ENCODE data around the gene PSMD6.

PSMD6 gene

GRCh38 chr3:63975723-63976122 is 47.6 kb downstream of the PSMD6 start:
- ChIA-PET CTCF (interaction anchor here (1.4 to 12.5 kb wide), 5 partner anchors 11 to 48 kb away, joined by 4 to 106 read pairs (median 7); partner anchors contain the start of gene PSMD6), POLR2A (no interaction called here)
- no peak for DNase-seq (ENCODE audit: extremely low spot score)
- no peak for TF ChIP-seq CTCF (IDR thresholded peaks at IDR 0.05; ENCODE audit: control extremely low read depth, extremely low read depth, low read depth, missing control alignments)

DNA sequence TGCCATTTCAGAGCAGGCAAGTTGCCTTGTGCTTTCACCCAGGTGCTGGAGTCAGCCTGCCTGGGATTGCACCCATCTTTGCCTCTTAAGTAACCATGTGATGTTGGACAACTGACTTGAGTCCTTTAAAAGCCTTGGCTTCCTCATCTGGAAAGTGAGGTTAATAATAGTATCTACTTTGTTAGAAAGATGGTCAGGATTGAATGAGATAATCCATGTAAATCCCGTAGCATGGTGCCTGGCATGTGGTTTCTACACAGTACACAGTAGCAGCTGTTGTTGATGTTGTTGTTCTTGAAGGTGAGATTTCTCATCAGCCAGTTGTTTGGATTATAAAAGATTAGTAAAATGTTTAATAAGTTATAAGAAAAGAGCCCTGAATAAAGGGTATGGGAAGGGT is 48.8 kb downstream of the PSMD6 start:
- ChIA-PET POLR2A (no interaction called here), CTCF (interaction anchor here (2.8 to 12.5 kb wide), 3 partner anchors 9 to 19 kb away, joined by 7 to 106 read pairs (median 82); no protein-coding TSS in a partner anchor)
- DNase-seq (ENCODE audit: extremely low spot score): no peak
- no peak for TF ChIP-seq CTCF (IDR thresholded peaks at IDR 0.05; ENCODE audit: control extremely low read depth, extremely low read depth, low read depth, missing control alignments)

- POLR2A ChIA-PET: no interaction called here
- CTCF ChIA-PET: interaction anchor here (1.3 to 12.5 kb wide), 6 partner anchors 10 to 25 kb away, joined by 3 to 82 read pairs (median 6); no protein-coding TSS in a partner anchor
- no peak for DNase-seq (ENCODE audit: extremely low spot score)
- TF ChIP-seq CTCF (IDR thresholded peaks at IDR 0.05; ENCODE audit: control extremely low read depth, extremely low read depth, low read depth, missing control alignments): no peak
Measured at GRCh38 chr3:63973406-63973805, 49.9 kb downstream of the PSMD6 start.

DNA sequence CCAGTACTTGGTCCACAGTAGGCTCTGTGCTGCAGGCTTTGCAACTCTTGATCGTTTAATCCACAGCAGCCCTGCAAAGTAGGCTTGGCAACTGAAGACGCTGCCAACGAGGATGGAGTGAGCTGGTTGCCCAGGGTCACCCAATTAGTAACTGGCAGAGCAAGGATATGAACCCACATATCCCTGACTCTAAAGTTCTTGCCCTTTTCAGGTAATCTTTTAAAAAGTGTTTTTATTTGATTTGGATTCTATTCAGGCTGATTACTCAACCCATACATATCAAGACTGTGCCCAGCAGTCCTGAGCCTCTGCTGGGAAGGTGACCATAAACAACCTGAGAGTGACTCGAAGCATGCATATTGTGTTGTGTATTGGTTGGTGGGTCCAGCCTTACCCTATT is 50.3 kb downstream of the PSMD6 start:
- ChIA-PET CTCF (interaction anchor here (1.0 to 12.5 kb wide), 8 partner anchors 10 to 24 kb away, joined by 3 to 82 read pairs (median 4); no protein-coding TSS in a partner anchor), POLR2A (no interaction called here)
- TF ChIP-seq CTCF (IDR thresholded peaks at IDR 0.05; ENCODE audit: control extremely low read depth, extremely low read depth, low read depth, missing control alignments): no peak
- DNase-seq (ENCODE audit: extremely low spot score): no peak

GRCh38 chr3:63972196-63972595 is 51.1 kb downstream of the PSMD6 start:
- no peak for TF ChIP-seq CTCF (IDR thresholded peaks at IDR 0.05; ENCODE audit: control extremely low read depth, extremely low read depth, low read depth, missing control alignments)
- no peak for DNase-seq (ENCODE audit: extremely low spot score)
- ChIA-PET POLR2A (no interaction called here), CTCF (interaction anchor here (1.0 to 3.4 kb wide), 6 partner anchors 9 to 23 kb away, joined by 3 to 24 read pairs (median 4); no protein-coding TSS in a partner anchor)

- ChIA-PET POLR2A (no interaction called here), CTCF (interaction anchor here (1.2 to 3.4 kb wide), 2 partner anchors 8 to 10 kb away, joined by 3 to 24 read pairs; no protein-coding TSS in a partner anchor)
- DNase-seq (ENCODE audit: extremely low spot score): no peak
- no peak for TF ChIP-seq CTCF (IDR thresholded peaks at IDR 0.05; ENCODE audit: control extremely low read depth, extremely low read depth, low read depth, missing control alignments)
Measured at GRCh38 chr3:63970631-63971475, 52.4 kb downstream of the PSMD6 start.
